DMS 273 (cell line): ENCODE data around the gene ADK.
A peak's percentile ranks its signal among the peaks of the same experiment; 100 is the strongest.
"Not testable (repeated sequence)": the region's sequence is repeated elsewhere in the genome, so short reads cannot be mapped to it uniquely, and the experiment has no call there.

Experiments
- DNase-seq: peaks from one replicate; lab custom pipeline; 2025; ENCODE audit not compliant: unreplicated experiment; lab: John Stamatoyannopoulos, UW

Gene ADK

GRCh38 chr10:74415146-74415839 is 264.3 kb downstream of the ADK start:
- DNase-seq, result no peak

GRCh38 chr10:74417397-74417796 is 266.4 kb downstream of the ADK start:
- peak; percentile 3 for DNase-seq

GRCh38 chr10:74418285-74418872 is 267.4 kb downstream of the ADK start:
- peak; percentile 92 for DNase-seq

- peak; percentile 72 for DNase-seq
Measured at GRCh38 chr10:74419491-74419951, 268.5 kb downstream of the ADK start.

- DNase-seq, result peak; percentile 55
Measured at GRCh38 chr10:74419958-74420375, 268.9 kb downstream of the ADK start.

- DNase-seq, result no peak
Measured at GRCh38 chr10:74424565-74424964, 273.5 kb downstream of the ADK start.

GRCh38 chr10:74425456-74426001 is 274.5 kb downstream of the ADK start:
- no peak for DNase-seq

GRCh38 chr10:74431816-74432215 is 280.8 kb downstream of the ADK start:
- no peak for DNase-seq

- DNase-seq, result peak; percentile 38
Measured at GRCh38 chr10:74432841-74433594, 282.0 kb downstream of the ADK start.

GRCh38 chr10:74433595-74433956 is 282.6 kb downstream of the ADK start:
- no peak for DNase-seq

GRCh38 chr10:74433993-74434392 is 283.0 kb downstream of the ADK start:
- no peak for DNase-seq

GRCh38 chr10:74434547-74434946 is 283.5 kb downstream of the ADK start:
- DNase-seq, result no peak

- no peak for DNase-seq
Measured at GRCh38 chr10:74436523-74437170, 285.6 kb downstream of the ADK start.

GRCh38 chr10:74437822-74438221 is 286.8 kb downstream of the ADK start:
- no peak for DNase-seq

GRCh38 chr10:74439213-74439612 is 288.2 kb downstream of the ADK start:
- DNase-seq, result no peak

GRCh38 chr10:74445493-74445892 is 294.5 kb downstream of the ADK start:
- DNase-seq, result no peak

- DNase-seq, result no peak
Measured at GRCh38 chr10:74450602-74451001, 299.6 kb downstream of the ADK start.

- DNase-seq, result no peak
Measured at GRCh38 chr10:74451127-74451829, 300.3 kb downstream of the ADK start.

- no peak for DNase-seq
Measured at GRCh38 chr10:74453169-74453568, 302.1 kb downstream of the ADK start.

GRCh38 chr10:74457478-74457877 is 306.5 kb downstream of the ADK start:
- not testable (repeated sequence) for DNase-seq

GRCh38 chr10:74460812-74461211 is 309.8 kb downstream of the ADK start:
- DNase-seq, result no peak
